ENCODE results near the gene PSMD13. TPM values are rescaled to one million over a fixed set of nuclear protein-coding genes. Genes with fewer than 3 reads are reported as not detected.
"Not testable (repeated sequence)": the region's sequence is repeated elsewhere in the genome, so short reads cannot be mapped to it uniquely, and the experiment has no call there.

PSMD13 gene
- total RNA-seq, 1 experiment from 2014 or later: 179 TPM

DNA sequence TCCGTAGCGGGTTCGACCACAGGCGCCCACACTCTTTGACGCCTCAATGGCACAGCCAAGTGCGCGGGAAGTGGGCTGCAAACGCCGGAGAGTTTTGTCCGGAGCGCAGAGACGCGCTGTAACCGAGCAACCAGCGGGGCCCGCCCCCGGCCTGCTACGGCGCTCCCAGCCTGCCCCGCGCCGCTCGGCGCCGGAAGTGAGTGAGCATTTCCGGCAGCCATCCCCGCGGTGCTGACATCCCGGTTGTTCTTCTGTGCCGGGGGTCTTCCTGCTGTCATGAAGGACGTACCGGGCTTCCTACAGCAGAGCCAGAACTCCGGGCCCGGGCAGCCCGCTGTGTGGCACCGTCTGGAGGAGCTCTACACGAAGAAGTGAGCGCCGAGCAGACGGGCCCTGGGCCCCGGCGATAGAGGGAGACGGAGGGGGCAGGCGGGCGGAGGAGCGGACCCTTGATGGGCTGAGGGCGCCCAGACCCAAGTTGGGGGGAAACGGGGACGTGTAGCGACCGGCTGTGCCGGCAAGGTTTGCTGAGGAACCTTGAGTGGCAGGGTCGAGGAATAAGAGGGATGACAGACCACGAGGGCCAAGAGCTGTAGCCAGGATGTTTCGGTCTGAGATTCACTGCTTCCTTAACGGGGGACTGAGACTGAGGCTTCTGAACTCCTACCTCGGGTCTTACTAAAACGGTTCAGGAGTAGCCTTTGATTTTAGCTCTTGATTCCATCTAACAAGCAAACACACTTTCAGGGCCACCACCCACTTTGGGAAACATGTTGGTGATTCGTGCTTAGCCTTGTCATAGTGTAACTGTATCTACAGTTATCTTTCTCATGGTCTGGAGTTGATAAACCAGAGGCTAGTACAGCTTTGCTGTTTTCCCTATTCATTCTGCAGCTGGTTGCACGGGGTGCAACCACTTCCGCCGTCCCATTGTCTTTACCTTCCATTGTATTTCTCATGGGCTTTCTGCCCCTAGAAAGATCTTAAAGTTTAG lies at the start of gene PSMD13 (continued):
- TF ChIP-seq, protein P1, sequence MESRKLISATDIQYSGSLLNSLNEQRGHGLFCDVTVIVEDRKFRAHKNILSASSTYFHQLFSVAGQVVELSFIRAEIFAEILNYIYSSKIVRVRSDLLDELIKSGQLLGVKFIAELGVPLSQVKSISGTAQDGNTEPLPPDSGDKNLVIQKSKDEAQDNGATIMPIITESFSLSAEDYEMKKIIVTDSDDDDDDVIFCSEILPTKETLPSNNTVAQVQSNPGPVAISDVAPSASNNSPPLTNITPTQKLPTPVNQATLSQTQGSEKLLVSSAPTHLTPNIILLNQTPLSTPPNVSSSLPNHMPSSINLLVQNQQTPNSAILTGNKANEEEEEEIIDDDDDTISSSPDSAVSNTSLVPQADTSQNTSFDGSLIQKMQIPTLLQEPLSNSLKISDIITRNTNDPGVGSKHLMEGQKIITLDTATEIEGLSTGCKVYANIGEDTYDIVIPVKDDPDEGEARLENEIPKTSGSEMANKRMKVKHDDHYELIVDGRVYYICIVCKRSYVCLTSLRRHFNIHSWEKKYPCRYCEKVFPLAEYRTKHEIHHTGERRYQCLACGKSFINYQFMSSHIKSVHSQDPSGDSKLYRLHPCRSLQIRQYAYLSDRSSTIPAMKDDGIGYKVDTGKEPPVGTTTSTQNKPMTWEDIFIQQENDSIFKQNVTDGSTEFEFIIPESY (IDR thresholded peaks at IDR 0.05; ENCODE audit: extremely low read depth, insufficient replicate concordance, low read length): no peak
- TF ChIP-seq POLR2A (IDR thresholded peaks at IDR 0.05; ENCODE audit: borderline replicate concordance, extremely low read depth, insufficient read depth, insufficient read length) (peak; percentile 7), SRF (IDR thresholded peaks at IDR 0.05; ENCODE audit: low read depth) (no peak), POLR2AphosphoS5 (IDR thresholded peaks at IDR 0.05; ENCODE audit: low read depth, low read length) (no peak; the same call in 1 of the 2 replicates), EGR1 (IDR thresholded peaks at IDR 0.05; ENCODE audit: low read depth) (peak; percentile 71; the same call in 1 of the 2 replicates), YY1 (IDR thresholded peaks at IDR 0.05; ENCODE audit: extremely low read depth, insufficient replicate concordance, low read depth, low read length) (peak; percentile 58), CEBPB (IDR thresholded peaks at IDR 0.05; ENCODE audit: low read depth) (no peak)

DNA sequence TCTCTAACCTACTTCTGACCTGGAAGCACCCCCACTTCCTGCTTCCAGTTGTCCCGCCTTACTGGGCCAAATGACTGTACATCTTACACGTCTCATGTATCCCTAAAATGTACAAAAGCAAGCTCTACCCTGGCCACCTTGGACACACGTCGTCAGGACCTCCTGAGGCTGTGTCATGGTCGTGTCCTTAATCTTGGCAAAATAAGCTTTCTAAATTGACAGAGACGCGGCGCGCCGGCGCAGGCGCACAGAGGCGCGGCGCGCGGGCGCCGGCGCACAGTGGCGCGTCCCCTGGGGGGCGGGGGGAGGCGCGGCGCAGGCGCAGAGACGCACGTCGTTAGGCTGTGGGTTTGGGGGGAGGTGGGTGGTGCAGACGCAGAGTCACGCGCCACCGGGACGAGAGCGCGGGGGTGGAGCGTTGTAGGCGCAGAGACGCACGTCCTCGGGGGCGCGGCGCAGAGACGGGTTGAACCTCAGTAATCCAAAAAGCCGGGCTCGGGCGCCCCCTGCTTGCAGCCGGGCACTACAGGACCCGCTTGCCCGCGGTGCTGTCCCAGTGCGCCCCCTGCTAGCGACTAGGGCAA lies 47.5 kb upstream of the PSMD13 start:
- H3K27ac ChIP-seq (ENCODE audit: low read depth, low read length); H4K20me1 ChIP-seq (ENCODE audit: insufficient read depth); intact Hi-C loops (cut with micrococcal nuclease); H3K9me2 ChIP-seq (ENCODE audit: insufficient read depth); ATAC-seq; H3K4me3 ChIP-seq (replicated peaks in 1 of 2; ENCODE audit: low read depth in 1 of 2, low read length in 2 of 2); H3K27me3 ChIP-seq (ENCODE audit: insufficient read depth, low read length); H3K4me2 ChIP-seq (ENCODE audit: low read length); H3K9me3 ChIP-seq (ENCODE audit: control insufficient read depth in 1 of 2, insufficient read depth in 1 of 2, low read depth in 1 of 2, low read length in 2 of 2); H3K9ac ChIP-seq (ENCODE audit: low read length); H2AFZ ChIP-seq (ENCODE audit: low read depth, low read length, poor library complexity, severe bottlenecking); H3K79me2 ChIP-seq (ENCODE audit: insufficient read depth, low read length); BruUV-seq (replicated peaks); DNase-seq (ENCODE audit: low read depth, low spot score); RAD21 ChIA-PET (ENCODE audit: low non-redundant PET in 1 of 2, low total read pairs in 2 of 2, uncharacterized antibody in 2 of 2, unreplicated experiment in 2 of 2); H3K4me1 ChIP-seq (ENCODE audit: control insufficient read depth in 1 of 2, insufficient read depth in 2 of 2, low read length in 2 of 2); POLR2A ChIA-PET; H3K36me3 ChIP-seq (ENCODE audit: control insufficient read depth in 1 of 2, insufficient read depth in 2 of 2, low read length in 2 of 2); CTCF ChIA-PET: not testable (repeated sequence)

Data from HCT116 (cell line).